ENCODE data around the gene C16orf86.

C16orf86 gene

DNA sequence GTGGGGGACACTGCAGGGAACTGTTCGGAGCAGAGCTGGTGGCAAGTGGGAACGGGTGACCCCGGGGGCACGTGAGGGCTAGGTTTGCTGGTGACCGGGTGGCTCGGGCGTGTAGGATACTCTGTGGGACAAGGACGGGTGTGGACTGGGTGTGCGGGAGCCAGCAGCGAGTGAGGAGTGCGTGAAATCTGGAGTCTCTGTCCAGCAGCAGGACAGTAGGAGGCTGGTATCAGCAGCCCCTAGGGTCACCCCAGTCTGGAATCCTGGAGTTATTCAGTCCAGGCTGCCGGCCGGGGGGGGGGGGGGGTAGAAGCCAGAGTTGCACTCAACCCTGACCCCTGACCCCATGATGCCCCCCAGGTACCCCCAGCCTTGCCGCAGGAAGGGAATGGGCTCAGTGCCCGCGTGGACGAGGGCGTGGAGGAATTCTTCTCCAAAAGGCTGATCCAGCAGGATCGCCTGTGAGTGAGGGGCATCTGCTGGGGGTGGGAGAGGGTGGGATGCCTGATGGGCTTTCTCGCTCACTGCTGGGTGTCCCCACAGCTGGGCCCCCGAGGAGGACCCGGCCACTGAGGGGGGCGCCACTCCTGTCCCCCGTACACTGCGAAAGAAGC is 12.7 kb upstream of the C16orf86 start:
- DNase-seq, result no peak

DNA sequence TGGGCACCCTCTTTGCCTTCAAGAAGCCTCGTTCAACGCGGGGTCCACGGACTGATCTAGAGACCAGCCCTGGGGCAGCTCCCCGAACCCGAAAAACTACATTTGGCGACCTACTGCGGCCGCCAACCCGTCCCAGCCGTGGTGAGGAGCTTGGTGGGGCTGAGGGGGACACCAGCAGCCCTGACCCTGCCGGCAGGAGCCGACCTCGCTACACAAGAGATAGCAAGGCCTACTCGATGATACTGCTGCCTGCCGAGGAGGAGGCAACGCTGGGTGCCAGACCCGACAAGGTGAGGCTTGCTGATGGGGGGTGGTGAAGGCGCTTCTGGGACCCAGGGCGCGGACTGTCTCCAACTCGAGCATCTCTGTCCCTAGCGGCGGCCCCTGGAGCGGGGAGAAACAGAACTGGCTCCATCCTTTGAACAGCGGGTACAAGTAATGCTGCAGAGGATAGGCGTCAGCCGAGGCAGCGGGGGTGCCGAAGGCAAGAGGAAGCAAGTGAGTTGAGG is 12.2 kb upstream of the C16orf86 start:
- peak; percentile 20 for DNase-seq

DNA sequence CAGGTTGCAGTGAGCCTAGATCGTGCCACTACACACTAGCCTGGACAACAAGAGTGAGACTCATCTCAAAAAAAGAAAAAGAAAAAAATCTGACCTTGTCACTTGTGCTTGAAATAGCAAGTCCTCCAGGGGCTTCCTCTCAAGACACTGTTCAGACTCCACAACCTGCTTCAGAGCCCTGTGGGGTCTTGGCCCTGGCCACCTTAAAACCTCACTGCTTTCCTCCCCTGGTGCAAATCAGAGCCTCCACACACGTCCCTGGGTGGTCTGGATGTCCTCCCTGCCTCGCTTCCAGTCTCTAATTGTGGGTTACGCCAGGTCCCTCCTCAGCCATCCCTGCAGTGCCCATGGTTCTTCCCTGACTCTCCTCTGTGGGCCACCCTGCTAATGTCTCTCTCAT is 11.3 kb upstream of the C16orf86 start:
- DNase-seq, result no peak

DNA sequence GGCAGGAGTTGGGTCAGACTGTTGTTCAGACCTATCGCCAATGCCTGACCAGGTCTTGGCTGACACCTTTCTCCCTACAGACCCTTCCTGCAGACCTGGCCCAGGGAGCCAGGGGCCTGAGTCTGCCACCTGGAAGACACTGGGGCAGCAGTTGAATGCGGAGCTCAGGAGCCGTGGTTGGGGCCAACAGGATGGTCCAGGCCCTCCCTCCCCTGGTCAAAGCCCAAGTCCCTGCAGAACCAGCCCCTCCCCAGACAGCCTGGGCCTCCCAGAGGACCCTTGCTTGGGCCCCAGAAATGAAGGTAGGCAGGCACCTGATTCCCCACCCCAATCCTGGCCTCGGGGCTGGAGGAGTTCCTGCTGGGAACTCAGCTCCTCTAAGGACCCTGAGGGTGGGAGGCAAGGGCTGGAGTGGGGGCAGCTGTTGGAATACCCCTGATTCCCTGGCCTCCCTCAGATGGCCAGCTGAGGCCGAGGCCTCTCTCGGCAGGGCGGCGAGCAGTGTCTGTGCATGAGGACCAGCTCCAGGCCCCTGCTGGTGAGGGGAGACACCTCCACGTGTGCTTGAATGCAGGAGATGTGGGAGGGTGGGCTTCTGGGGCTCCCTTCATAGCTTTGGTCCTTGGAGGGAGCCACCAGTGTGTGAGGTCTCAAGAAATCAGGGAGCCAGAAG is 10.1 kb upstream of the C16orf86 start:
- no peak for DNase-seq

DNA sequence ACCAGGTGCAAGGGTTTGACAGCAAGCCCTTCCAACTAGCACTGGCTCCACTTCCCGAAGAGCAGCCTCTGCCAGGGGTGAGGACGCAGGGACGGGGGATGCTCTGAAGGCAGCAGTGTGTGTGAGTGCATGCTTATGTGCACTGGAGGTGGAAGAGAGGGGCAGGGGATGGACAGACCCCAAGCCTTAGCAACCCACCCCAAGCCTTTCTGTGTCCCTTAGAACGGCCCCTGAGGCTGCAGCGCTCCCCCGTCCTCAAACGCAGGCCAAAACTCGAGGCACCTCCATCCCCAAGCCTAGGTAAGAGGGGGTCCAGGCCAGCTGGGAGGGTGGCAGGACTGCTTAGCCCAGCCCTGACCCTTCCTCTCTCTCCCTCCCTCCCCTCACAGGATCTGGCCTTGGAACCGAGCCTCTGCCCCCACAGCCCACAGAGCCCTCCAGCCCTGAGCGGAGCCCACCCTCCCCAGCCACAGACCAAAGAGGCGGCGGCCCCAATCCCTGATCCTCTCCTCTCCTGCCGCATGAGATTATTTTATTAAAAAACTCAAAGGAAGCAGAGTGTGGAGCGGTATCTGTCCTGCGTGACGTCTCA is 9.5 kb upstream of the C16orf86 start:
- DNase-seq, result no peak

DNA sequence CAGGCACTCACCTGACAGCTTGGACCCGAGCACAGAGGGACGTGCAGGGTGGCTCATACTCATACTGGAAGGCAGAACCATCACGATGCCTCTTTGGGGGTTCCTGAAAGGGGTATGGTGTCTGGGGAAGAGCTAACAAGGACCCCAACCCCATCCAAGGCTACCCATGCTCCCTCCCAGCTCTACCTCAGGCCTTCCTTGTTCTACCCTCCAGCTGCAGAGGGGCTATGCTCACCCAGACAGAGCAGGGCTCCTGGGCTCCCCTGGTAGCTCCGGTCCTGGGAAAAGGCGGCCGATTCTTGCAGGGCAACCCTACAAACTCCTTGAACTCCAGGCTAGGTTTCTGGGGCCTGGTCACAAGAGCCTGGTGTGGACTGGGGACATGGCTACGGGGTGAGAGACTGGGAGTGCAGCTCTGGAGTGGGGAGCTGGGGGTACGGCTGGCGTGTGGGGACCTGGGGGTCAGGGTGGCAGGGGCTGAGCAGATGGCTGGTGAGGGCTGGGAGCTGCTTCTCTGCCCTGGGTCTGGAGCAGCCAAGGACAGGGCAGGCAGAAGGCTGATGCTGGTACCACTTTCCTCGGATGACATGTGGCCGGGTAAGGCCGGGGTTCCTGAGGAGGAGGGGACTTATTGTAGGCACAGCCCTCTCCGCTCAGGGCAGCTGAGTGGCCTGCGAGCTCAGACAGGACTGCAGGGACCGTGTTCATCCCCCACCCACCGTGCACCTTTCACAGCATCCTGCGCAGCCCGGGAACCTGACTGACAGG is 8.7 kb upstream of the C16orf86 start:
- no peak for DNase-seq

DNA sequence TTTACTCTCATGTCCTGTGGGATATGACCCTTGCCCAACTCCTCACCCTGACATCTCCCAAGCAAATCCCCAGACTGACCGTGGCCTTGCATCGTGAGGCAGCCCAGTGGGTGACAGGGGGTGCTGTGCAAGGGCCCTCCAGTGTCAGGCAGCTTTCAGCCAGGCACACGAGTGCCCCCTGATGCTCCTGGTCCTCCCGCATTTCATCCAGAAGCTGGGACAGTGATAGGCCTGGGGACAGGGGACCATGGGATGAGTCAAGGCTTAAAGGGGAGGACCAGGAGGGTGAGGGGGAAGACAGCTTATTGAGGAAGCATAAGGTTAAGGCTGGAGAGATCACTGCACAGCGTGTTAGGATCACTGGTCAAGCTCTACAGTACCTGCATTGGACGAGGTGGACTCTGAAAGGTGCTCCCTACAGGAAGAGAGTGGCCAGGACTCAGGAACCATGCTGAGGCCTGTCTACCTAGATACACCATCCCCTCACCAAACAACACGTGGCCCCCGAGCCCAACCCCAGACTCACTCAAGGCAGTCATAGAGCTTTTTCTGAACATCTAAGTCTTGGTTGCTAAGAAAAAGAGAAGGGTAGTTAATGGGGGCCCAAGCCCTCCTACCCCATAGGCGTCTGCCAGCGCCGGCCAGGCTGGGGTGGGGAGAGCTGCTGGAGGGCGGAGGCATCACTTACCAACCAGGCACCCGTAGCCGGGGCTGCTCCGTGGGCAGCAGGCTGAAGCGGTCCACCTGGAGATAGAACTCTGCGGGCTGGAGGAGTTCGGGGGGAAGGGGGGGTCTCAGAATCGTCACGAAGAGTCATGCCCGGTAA is 7.6 kb upstream of the C16orf86 start:
- no peak for DNase-seq

DNA sequence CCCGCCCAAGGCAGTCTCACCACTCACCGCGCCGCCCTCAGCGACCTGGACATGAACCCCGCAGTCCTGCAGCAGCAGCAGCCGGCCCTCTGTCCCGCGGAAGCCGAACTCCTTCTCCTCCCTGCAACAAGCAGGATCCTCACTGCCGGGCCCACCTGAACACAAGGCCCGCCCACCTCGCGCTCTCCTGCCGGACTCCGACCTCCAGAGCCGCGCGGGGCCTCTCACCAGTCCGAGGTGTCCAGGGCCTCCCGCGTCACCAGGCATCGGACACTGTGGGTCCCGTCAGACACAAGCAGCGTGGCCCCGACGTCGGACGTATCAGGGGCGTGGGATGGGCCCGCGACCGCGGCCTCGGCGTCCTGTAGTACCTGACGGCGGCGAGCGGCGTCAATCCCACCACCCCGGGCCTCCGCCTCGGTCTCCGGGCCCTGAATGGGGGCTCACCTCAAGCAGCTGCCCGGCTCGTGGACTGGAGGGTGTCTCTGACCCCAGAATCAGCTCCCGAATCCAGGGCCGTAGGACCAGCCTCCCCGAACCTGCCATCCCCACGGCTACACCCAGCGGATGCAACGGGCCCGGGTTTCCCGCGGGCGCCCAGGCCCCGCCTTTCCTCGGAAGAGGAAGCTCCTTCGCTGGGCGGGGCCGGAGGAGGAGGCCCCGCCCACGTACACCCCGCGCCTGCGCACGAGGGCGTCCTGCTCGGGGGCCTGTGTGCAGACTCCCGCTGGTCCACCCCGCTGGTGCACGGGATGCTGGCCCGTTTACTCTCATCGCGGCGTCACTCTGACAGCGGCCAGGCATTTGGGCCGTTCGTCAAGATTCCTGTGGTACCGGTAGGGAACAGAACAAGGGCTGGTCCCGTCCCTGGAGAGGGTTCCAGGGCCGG is 6.7 kb upstream of the C16orf86 start, which contains the start of gene ACD:
ACD (minus strand) TSS at position 586 of the 889 bp plus-strand sequence; CDS start at position 546, 40 bp downstream.
- peak; percentile 93 for DNase-seq

DNA sequence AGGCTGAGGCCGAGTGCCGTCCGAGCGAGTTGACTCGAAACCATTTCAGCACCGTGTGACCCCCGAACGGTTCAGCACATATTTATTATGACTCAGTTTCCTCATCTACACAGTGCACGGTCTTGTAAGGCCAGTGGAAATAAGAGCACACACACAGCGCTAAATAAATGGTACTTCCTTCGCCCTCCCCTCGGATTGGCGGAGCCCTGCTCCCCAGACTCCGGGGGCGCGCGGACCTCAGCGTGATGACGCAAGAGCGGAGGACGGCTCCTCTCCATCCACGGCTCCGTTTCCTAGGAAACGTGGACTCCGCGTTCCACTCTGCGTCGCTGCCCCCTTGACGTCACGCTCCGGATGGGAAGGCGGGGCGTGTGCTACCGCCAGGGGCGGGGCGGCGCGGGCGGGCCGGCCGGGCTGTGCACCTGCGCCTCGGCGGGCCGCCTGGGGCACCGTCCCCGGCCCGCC is 6.0 kb upstream of the C16orf86 start, which contains the start of gene PARD6A:
PARD6A (plus strand) TSS at position 397 of the 465 bp plus-strand sequence. CDS start 79 bp downstream, outside the sequence.
- peak; percentile 96 for DNase-seq

DNA sequence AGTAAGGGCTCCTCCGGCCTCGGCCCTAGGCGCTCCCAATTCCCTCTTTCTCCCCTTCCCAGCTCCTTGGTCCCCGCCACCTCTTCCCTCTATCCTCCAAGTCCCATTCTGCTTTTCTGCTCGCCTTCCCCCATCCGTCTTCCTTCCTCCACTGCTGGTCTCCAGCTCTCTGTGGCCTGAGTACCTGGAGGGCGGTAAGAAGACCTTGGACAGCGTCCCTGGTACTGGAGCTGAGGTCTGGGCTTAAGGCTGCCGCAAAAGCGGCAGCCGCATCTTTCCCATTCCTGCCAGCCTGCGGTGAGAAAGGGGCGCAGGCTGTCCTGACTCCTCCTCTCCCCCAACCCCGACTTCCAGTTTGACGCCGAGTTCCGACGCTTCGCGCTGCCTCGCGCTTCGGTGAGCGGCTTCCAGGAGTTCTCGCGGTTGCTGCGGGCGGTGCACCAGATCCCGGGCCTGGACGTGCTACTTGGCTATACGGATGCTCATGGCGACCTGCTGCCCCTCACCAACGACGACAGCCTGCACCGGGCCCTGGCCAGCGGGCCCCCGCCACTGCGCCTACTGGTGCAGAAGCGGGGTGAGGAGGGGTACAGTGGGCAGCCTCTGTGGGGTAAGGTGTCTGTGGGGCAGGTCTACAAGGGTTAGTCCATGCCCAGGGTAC is 5.4 kb upstream of the C16orf86 start:
- DNase-seq, result no peak

DNA sequence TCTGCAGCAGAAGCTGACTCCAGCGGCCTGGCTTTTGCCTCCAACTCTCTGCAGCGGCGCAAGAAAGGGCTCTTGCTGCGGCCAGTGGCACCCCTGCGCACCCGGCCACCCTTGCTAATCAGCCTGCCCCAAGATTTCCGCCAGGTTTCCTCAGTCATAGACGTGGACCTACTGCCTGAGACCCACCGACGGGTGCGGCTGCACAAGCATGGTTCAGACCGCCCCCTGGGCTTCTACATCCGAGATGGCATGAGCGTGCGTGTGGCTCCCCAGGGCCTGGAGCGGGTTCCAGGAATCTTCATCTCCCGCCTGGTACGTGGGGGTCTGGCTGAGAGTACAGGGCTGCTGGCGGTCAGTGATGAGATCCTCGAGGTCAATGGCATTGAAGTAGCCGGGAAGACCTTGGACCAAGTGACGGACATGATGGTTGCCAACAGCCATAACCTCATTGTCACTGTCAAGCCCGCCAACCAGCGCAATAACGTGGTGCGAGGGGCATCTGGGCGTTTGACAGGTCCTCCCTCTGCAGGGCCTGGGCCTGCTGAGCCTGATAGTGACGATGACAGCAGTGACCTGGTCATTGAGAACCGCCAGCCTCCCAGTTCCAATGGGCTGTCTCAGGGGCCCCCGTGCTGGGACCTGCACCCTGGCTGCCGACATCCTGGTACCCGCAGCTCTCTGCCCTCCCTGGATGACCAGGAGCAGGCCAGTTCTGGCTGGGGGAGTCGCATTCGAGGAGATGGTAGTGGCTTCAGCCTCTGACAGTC is 4.5 kb upstream of the C16orf86 start:
- DNase-seq, result no peak

DNA sequence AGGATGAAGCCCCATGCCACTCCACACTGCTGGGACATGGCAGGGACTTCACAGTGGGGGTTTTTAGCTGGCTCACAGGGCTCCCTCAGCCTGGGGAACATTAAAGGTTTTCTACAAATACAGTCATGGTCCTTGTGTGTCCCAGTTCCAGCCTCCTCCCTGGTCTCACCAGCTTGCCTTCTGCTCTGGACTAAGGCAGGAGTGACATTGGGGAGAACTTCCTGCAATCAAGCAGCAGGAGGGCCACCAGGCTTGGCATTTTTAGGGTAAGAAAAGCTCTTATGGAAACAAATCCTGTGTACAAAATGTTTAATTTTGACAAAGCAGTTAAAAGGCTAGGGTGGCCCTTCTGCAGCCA is 4.0 kb upstream of the C16orf86 start:
- DNase-seq, result no peak

DNA sequence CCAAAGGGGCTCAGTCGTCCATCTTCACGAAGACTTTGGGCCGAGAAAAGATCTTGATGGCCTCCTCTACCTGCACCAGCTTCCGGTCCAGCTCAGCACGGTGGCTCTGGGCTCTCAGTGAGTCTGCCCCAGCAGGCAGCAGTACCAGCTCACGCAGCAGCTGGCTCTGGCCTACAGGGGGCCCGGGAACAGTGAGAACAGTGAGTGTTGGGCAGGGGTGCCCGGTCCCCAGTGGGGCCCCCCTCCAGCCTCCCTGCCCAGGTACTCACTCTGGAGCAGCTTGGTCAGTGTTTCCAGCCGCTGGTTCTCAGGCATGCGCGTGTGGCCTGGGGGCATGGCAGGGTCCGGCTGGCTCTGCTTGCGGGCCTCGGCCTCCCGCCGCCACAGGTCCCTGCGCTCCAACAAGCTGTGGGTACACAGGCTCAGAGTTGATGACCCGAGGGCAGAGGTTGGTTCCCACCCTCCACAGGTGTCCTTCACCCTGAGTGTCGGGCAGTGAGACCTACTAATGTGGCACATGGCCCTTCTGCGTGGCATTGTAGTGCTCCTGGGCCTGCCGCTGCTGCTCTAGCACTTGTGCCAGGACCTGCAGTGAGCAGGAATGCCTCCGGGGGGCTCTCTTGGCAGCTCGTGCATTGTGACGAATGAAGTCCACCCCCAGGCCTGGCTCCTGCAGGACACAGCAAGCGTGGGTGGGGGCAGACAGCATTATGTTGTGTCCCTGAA is 3.3 kb upstream of the C16orf86 start:
- DNase-seq, result no peak

DNA sequence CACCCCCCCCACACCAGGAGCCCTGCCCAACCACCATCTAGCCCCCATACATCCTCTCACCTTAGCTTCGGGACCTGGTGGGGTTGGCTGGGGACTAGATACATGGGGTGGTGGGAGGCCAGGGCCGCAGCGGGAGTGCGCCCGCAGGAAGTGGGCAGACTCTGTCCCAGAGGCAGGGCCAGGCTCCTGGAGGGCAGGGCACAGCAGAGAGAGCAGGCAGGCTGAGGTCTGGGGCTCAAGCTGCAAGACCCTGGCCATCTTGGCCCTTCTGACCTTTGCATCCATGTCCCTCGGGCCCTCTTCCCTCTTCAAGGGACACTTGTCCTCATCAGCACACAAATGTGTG is 2.8 kb upstream of the C16orf86 start:
- no peak for DNase-seq

DNA sequence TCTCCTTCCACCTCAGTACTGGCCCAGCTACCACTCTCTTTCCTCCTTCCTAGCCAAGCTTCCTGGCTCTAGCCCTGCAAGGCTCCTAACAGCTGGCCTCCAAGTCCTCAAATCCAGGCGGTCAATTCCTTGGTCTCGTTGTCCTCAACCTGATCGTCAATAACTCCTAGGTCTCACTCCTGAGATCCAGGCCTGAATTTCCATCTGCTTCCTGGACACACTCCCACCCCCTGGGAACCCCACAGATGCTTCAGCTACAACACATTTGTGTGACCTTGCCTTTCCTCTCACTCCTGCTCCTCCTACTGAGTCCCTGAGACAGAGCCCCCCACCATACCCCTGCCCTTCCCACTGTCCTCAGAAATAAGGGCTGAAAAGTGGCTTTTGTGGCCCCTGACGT is 2.4 kb upstream of the C16orf86 start:
- DNase-seq, result no peak

DNA sequence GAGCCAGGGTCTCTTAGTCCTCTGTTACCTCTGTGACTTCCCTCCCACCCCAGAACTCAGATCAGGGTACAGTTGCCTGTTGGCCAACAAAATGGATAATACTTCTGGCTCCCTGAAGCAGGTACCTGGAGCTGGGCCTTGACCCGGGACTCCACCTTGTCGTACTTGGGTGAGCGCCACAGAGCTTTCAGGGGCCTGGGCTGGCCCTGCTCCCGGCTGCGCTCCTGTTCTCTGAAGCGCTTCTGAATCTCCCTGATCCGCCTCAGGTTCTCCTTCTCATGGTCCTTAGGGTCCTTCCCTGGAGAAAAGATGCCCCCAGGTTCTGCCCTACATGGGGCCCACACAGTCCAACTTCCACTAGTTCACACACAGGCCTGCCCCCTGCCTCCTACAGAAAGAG is 1.7 kb upstream of the C16orf86 start:
- DNase-seq, result no peak

DNA sequence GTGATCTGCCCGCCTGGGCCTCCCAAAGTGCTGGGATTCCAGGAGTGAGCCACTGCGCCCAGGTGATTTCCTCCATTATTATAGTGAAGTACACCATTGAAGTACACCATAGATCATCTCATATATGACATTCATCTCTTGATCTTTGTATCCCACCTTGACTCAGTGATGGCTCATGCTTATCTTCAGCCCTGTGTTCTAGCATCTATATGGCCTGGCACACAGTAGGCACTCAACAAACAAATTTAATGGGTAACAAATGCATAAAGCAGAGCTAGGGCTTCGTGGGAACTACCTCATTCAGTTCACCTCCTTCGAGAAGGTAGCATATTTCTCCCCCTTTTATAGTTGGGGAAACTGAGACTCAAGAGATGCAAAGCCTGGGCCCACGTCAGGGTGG is 1.0 kb upstream of the C16orf86 start:
- DNase-seq, result no peak

DNA sequence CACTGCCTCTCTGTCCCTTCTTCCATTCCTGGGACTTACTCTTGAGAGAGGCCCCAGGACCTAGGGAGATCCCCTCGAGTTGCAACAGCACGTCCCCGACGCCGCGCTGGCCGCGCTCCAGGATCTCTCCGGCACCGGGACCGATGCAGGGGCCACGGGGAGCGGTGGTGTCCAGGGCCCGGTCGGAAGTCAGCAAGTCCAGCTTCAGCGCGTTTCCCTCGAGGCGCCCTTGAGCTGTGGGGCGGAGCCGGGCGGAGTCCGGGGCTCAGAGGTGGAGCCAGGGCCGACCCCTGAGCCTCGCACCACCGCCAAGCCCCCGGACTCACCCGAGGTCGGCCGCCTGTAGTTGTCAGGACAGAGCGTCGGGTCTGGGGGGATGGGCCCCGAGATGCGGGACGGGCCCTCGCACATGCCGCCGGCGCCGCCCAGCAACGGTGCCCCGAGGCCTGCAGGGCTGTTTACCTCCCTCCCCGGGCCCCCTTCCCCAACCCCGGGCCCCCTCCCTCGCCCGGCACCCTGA is 522 bp upstream of the C16orf86 start:
- no peak for DNase-seq

DNA sequence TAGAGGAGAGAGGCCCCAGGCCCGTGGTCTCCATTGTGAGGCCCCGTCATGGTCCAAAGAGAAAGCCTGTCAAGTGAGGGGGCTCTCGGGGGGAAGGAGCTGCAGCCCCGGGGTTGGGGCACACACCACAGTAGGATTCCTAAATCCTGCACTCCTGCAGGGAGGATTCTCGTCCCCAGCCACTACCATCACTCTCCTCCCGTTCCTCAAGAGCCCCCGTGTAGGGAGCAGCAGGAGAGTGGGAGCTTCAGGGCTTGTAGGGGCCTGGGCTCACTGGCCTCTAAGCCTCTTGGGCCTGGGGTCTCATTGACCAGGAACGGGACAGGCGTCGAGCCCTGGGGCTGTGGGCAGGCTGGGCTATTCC is 821 bp downstream of the C16orf86 start:
- no peak for DNase-seq
